Liver (tissue), 3 donors: ENCODE measurements around the gene MYO5A.

Source experiments
- EGR1 ChIP-seq, 2 donors: IDR thresholded peaks; 2 replicates each; pipeline ENCODE4 v1.6.1; 2016 to 2018; ENCODE audit warnings: antibody characterized with exemption in 2 of 2, low read depth in 2 of 2
- FOXA1 ChIP-seq: IDR thresholded peaks from 2 replicates; pipeline ENCODE4 v1.6.1; 2016; ENCODE audit warnings: antibody characterized with exemption
- TAF1 ChIP-seq: conservative IDR thresholded peaks from 2 replicates; pipeline ENCODE4 v1.6.1; 2016; ENCODE audit warnings: antibody characterized with exemption, mild to moderate bottlenecking
- TF ChIP-seq, protein P1 (sequence below): fragments of 150-350 bp; IDR thresholded peaks from 2 replicates; pipeline ENCODE4 v1.5.1; 2017; ENCODE audit warnings: improper control_type of control experiment, low read depth, low read length; ENCODE audit not compliant: missing input control
- TF ChIP-seq, protein P2 (sequence below): IDR thresholded peaks from 2 replicates; pipeline ENCODE4 v1.6.1; 2016; ENCODE audit warnings: antibody characterized with exemption
- donor health status: healthy.
- donor health status: healthy.

DNA sequence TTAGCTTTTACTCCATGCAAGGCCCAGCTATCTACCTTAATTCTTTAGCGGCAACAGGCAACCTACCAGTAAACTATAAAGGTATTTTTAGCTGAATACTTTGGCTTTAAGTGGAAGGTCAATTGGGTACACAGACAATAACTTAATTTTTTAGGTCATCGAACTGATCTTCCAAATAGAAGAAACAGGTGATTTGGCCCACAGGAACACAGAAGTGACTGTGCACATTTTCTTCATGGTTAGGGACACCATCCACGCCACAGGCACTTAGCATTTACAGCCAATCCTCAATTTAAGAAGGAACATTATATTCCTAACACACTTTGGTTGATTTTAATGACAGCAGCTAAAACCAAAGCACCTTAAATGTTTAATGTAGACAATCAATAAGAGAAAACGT is 38.2 kb upstream of the MYO5A start:
- TF ChIP-seq, protein P1, sequence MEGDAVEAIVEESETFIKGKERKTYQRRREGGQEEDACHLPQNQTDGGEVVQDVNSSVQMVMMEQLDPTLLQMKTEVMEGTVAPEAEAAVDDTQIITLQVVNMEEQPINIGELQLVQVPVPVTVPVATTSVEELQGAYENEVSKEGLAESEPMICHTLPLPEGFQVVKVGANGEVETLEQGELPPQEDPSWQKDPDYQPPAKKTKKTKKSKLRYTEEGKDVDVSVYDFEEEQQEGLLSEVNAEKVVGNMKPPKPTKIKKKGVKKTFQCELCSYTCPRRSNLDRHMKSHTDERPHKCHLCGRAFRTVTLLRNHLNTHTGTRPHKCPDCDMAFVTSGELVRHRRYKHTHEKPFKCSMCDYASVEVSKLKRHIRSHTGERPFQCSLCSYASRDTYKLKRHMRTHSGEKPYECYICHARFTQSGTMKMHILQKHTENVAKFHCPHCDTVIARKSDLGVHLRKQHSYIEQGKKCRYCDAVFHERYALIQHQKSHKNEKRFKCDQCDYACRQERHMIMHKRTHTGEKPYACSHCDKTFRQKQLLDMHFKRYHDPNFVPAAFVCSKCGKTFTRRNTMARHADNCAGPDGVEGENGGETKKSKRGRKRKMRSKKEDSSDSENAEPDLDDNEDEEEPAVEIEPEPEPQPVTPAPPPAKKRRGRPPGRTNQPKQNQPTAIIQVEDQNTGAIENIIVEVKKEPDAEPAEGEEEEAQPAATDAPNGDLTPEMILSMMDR: no peak
- TF ChIP-seq EGR1 (IDR thresholded peaks at IDR 0.05; ENCODE audit: low read depth in 2 of 2) (no peak), TAF1 (no peak), FOXA1 (no peak)
- TF ChIP-seq, protein P2, sequence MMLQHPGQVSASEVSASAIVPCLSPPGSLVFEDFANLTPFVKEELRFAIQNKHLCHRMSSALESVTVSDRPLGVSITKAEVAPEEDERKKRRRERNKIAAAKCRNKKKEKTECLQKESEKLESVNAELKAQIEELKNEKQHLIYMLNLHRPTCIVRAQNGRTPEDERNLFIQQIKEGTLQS: no peak
